ENCODE data around the gene LRP1B.
A peak's percentile ranks its signal among the peaks of the same experiment; 100 is the strongest.

Gene LRP1B

DNA sequence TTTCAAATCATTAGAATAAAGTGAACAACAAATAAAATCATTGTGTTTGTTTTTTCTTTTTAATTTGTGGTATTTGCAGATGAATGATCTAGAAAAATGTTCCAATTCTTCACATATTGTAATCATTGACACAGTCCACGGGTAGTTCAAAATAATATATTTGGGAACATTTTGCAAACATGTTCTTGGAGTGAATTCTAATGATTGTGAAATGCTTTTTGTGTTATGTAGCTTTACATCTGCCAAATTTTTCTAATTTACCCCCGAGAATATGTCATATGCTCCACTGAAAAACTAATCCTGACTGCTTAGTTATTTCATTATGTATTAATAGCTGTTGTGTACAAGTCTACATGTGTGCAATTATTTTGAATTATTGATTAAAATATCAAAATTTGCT lies 1882.2 kb downstream of the LRP1B start:
- TF ChIP-seq, protein P1, sequence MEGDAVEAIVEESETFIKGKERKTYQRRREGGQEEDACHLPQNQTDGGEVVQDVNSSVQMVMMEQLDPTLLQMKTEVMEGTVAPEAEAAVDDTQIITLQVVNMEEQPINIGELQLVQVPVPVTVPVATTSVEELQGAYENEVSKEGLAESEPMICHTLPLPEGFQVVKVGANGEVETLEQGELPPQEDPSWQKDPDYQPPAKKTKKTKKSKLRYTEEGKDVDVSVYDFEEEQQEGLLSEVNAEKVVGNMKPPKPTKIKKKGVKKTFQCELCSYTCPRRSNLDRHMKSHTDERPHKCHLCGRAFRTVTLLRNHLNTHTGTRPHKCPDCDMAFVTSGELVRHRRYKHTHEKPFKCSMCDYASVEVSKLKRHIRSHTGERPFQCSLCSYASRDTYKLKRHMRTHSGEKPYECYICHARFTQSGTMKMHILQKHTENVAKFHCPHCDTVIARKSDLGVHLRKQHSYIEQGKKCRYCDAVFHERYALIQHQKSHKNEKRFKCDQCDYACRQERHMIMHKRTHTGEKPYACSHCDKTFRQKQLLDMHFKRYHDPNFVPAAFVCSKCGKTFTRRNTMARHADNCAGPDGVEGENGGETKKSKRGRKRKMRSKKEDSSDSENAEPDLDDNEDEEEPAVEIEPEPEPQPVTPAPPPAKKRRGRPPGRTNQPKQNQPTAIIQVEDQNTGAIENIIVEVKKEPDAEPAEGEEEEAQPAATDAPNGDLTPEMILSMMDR (IDR thresholded peaks at IDR 0.05; ENCODE audit: low read depth, low read length), result no peak
- DNase-seq (ENCODE audit: extremely low read depth, low read depth), result no peak

DNA sequence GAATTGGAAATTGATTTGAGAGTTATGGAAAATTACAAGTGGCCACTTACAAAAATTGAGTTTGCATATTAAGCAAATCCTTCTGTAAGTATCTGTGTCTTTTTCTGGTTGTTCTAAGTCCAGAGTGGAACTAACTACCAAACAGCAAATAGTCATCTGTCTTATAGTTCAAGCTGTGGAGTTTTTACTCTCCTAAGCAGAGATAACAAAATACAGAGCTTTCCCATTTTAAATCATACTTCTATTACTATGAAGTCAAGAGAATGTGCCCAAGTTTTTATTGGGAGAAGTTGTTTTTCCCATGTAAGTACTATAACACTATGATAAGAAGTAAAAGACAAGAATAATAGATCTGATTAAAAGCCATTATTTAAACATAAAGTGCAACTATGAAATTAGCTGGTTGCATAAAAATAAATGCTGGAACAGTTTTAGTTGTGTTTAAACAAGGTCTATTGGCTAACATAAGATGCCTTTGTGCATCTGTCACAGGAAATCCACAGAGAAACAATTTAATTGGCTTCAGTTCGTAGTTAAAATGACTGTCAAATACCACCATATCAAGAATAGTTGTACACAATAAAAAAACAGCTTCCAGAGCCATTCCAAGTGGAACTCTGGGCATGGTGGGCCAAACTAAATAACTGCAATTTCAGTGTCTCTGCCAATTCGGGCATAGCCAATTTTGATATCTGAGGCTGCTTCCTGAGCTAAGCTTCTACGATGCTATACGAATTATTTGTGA lies 1883.2 kb downstream of the LRP1B start:
- peak; percentile 1 for DNase-seq (ENCODE audit: extremely low read depth, low read depth)

GRCh38 chr2:140246957-140247356 lies 1883.9 kb downstream of the LRP1B start:
- DNase-seq (ENCODE audit: extremely low read depth, low read depth), result no peak
- TF ChIP-seq, protein P1 (IDR thresholded peaks at IDR 0.05; ENCODE audit: low read depth, low read length), result no peak

More for the DNA sequence above, 1883.2 kb downstream of the LRP1B start:
- TF ChIP-seq, protein P1 (IDR thresholded peaks at IDR 0.05; ENCODE audit: low read depth, low read length), result no peak

GRCh38 chr2:140246058-140246457 lies 1884.8 kb downstream of the LRP1B start:
- TF ChIP-seq, protein P1 (IDR thresholded peaks at IDR 0.05; ENCODE audit: low read depth, low read length), result no peak
- DNase-seq (ENCODE audit: extremely low read depth, low read depth), result no peak

- TF ChIP-seq, protein P1 (IDR thresholded peaks at IDR 0.05; ENCODE audit: low read depth, low read length), result no peak
Observed at GRCh38 chr2:140242889-140243288, 1887.9 kb downstream of the LRP1B start.

GRCh38 chr2:140234116-140234515 lies 1896.7 kb downstream of the LRP1B start:
- TF ChIP-seq, protein P1 (IDR thresholded peaks at IDR 0.05; ENCODE audit: low read depth, low read length), result no peak
- no peak for DNase-seq (ENCODE audit: extremely low read depth, low read depth)

More at GRCh38 chr2:140242889-140243288, 1887.9 kb downstream of the LRP1B start:
- no peak for DNase-seq (ENCODE audit: extremely low read depth, low read depth)

- no peak for DNase-seq (ENCODE audit: extremely low read depth, low read depth)
- TF ChIP-seq, protein P1 (IDR thresholded peaks at IDR 0.05; ENCODE audit: low read depth, low read length), result no peak
Observed at GRCh38 chr2:140210963-140211362, 1919.9 kb downstream of the LRP1B start.

Measured in AG09319 (cell line).